Measurements from ENCODE around the gene SSR2.
"Not testable (repeated sequence)": the region's sequence is repeated elsewhere in the genome, so short reads cannot be mapped to it uniquely, and the experiment has no call there.

Gene SSR2

DNA sequence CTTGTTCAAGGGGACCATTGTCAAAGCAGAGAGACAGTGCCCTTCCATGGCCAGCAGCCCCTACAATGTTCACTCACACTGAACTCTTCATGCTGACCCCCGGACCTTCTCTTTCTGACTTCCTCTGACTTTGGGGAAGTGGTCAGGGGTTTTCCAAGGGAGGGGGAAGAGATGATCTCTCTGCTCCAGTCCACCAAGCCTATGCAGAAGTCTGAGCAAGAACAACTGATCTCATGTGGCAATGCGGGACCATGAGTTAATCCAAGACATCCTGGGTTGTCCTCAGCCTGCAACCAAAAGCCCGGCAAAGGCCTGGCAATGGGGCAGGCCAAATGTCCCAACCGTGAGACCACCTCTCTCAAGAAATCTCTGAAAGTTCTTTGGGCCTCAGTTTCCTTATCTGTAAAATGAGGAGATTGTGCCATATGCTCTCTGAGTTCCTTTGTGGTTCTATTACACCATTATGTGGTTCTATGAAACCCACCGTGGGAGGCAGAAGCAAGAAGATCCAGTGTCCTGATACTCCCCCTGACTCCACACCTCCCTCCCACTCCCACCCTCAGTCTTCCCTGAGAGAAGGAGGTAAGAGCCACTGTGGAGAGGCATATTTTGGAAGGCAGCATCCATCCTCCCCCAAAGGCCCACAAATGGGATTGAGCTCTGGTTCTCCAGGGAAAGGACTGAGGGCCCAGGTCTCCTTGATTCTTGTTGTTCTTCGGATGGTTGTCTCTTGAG, 30.6 kb downstream of the SSR2 start:
- no peak for DNase-seq

DNA sequence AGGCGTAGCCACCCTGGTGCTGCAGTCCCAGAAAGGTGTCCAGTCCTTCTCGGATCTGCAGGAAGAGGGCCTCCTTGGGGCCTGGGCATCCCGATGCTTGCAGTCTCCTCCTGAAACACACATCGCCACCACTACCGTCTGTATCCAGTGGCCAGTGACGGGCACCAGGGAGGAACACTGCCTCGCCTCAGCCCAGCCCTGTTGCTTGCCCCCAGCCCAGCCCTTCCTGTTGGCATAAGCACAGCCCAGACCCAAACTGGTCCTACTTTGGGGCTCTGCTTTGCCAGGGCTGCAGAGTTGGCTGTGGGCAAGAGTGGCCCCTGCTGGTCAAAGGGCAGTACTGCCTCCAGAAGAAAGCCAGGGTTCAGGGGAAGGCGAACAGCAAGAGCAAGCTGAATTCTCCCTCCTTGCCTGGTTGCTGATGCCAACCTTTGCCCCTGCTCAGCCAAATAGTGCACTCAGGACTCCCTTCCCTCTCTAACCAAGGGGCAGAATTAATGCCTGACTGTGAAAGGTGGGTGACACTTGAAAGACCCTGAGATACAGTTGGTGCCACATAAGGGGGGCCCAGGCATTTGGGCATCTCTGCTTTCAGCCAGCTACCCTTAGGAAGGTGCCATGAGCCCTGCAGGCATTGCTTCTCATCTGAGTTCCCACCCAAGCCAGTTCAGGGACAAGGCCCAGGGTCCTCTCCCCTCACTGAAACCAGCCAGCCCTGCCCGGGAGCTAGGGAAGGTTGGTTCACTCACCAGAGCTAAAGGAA, 31.3 kb downstream of the SSR2 start:
- peak; percentile 64 for DNase-seq

DNA sequence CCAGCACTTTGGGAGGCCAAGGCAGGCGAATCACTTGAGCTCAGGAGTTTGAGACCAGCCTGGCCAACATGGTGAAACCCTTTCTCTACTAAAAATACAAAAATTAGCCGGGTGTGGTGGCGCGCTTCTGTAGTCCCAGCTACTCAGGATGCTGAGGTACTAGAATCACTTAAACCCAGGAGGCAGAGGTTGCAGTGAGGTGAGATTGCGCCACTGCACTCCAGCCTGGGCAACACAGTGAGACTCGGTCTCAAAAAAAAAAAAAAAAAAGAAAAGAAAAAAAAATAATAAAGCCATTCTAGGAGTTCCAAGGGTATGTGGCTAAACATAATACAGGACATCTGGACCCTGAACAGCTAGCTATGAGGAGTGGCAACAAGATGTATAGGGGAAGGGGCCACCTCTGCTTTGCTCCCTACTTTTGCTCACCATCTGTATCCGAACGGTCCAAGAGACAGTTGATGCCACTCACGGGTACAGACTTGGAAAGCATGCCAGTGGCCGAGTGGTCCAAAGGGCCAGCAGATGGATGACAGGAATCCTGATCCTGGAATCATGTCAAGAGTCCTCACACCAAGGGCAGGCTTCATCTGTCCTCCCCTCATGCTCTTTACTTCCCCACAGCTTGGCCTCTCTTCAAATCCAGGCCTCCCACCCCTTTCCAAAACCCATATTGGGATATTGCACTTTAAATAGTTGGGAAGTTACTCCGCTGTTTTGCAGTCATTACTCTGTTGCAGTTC, 35.7 kb downstream of the SSR2 start:
- not testable (repeated sequence) for DNase-seq

DNA sequence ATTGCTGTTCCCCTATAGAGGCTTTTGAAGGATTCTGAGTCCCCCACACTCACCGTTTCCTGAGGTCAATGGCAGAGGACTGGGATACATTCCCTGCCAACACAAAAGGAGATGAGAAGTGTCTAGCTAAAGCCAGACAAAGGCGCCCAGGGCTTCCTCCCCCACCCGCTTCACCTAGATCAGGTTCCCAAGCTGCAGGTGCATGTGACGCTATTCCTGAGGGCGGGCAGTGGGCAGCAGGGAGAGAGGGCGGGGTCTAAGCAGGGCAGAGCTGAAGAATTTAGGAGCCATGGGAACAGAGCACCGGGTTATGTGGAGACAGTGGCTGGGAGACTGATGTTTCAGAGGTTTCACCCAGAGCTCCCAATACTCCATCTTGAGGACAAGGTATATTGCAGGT, 36.4 kb downstream of the SSR2 start:
- no peak for DNase-seq

DNA sequence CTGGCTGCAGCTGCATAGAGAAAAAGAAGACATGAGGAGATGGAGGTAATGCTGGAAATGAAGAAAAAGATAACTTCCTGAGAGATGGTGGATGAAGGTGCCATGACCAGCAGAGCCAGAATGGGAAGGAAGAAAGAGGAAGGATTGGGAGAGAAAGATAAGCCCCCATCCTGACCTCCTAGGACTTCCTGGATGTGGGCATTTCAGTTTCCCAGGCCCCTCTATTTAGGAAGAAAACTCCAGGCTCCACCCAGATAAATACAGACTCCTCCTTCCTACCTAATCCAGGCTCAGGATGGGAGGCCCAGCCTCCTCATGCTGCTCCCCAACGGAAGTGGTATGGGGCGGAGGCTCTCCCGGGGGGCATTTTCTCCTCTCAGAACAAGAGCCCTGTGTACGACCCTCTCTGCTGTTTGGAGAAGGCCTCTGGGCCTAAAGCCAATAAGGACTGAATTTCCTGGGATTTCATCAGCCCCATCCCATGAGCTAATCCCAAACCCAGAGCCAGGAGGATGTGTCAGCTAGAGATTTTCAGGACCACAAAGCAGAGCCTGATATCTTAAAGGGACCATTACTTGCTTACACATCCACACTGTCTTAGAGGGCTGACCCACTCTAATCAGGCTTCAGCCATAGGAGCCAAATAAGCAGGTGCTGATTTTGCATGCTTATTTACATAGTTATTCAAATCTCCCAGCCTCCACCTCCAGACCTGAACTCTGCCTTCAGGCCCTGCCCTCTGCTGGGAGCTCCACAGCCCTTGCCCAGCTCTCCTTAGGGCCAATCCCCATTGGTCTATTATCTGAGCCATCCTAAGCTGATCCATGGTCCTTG, 37.3 kb downstream of the SSR2 start:
- DNase-seq: no peak

DNA sequence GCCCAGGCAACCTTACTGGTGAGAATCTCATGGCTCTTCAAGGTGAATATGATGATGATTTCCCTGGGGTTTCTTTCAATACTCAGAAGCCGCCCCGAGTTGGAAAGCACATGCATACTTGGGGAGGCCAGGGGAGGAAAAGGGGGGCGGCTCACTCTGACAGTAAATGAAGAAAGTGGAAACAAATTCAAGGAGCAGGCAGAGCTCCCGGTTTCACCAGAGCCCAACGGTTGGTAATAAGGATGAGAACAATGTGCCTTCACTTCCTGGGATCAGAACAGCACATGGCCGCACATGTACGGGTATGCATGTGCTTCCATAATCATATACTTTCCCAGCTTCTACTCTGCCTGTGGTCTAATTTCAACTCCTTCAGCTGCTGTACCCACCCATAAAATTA, 38.6 kb downstream of the SSR2 start:
- DNase-seq: no peak

DNA sequence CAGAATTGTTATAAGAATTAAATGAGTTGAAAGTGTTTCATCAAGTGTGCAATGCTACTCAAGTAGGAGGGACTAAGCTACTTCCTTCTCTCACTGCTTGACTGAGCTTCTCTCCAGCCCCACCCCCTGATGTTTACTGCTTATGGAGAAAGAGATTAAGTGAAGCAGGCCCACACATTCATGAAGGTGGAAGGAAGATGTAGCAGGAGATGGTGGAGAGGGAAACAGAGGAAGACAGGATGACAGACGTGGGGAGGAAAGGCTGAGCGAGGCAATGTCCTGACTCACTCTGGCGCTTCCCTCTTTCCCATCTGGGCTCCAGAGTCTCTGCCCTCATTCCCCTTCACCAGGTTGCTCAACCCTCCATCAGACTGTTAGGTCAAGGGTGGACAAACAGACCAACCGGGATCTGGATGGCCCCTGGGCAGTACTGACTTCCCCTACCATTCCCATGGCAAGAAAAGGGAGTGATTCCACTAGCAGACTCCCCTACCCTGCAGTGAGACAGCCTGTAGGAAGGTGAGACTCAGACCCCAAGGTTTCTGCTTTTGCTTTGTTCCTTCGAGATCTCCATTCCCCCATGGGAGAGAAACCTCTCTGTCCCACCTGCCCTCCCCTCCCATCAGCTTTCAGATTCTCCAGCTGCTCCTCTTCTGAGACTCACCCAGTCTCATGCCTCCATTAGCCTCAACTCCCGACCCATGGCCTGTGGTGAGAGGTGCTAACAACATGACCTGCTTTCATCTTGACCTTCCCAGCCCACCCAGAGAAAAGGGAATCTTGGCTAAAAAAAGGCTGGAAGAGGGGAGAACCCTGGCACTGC, 39.3 kb downstream of the SSR2 start:
- peak; percentile 8 for DNase-seq

DNA sequence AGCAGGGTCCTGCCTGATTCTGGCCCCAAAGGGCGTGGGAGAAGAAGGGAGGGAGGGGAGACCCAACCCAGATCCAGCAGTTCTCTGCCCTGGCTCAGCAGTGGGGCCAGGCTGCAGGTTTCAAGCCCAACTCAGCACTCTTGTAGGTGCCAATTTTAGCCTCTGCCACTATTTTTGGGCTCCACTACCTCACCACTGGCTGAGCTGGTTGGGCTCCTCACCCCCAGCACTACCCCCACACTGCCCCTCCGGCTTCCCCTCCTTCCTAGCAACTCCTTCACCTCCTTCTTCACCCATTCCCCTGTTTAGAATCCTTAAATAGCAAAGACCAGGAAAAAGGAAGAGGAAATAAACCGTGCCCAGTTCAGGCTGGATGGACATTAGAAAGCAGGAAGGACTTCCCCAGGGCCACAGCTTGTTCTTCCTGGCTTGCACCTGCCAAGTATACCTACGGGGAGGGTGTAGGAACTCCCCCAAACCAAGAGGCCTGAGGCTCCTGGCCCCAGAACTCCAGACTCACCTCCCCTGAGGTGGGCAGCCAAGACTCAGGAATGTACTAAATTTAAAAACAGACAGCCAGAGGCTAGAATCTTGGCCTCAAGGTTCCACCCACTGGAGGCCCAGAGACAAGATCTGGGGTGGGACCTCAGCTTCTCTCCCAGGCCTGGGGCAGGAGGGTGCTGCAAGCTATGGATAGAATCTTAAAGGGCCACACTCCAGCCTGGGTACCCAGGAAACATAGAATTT, 41.0 kb downstream of the SSR2 start:
- DNase-seq: no peak

GRCh38 chr1:155978973-155979429, 41.8 kb downstream of the SSR2 start:
- no peak for DNase-seq

GRCh38 chr1:155978325-155978972, 42.3 kb downstream of the SSR2 start, which contains the start of gene ARHGEF2:
ARHGEF2 (minus strand) TSS chr1:155978547; CDS start chr1:155978427, 120 bp downstream.
- DNase-seq: peak; percentile 76

GRCh38 chr1:155977690-155978324, 42.9 kb downstream of the SSR2 start:
- peak; percentile 72 for DNase-seq

GRCh38 chr1:155976913-155977689, 43.6 kb downstream of the SSR2 start:
- no peak for DNase-seq

- DNase-seq: peak; percentile 50
Measured at GRCh38 chr1:155976062-155976912, 44.5 kb downstream of the SSR2 start.

DNA sequence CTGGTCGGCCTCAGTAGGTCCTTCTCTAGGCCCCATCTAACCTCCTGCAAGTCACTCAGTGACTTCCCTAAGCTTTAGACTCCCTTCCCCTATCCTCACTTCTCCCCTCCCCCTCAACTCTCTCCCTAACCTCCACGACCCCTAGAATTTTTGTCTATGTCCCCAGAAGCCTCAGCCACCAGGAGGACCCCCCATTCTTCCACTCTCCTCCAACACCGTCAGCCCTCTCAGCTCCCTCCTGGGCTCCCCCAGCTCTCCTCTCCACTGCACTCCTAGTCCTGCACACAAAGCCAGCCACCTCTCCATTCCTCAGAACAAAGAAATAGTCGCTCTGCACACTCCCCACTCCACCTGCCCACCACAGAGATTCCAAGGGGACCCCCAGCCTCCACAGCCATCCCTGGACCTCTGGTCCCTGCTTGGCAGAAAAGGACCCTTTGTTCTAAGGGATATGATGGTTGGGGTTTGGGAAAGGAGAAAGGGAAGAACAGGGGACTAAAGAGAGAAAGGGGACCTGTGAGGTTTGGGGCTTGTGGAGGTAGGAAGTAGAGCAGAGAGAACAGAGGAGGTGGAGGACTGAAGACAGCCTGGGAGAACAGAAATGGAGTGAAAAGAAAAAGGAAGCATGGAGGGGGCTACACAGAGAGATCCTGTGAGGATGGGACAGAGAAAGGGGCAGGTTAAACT, 45.2 kb downstream of the SSR2 start:
- no peak for DNase-seq

DNA sequence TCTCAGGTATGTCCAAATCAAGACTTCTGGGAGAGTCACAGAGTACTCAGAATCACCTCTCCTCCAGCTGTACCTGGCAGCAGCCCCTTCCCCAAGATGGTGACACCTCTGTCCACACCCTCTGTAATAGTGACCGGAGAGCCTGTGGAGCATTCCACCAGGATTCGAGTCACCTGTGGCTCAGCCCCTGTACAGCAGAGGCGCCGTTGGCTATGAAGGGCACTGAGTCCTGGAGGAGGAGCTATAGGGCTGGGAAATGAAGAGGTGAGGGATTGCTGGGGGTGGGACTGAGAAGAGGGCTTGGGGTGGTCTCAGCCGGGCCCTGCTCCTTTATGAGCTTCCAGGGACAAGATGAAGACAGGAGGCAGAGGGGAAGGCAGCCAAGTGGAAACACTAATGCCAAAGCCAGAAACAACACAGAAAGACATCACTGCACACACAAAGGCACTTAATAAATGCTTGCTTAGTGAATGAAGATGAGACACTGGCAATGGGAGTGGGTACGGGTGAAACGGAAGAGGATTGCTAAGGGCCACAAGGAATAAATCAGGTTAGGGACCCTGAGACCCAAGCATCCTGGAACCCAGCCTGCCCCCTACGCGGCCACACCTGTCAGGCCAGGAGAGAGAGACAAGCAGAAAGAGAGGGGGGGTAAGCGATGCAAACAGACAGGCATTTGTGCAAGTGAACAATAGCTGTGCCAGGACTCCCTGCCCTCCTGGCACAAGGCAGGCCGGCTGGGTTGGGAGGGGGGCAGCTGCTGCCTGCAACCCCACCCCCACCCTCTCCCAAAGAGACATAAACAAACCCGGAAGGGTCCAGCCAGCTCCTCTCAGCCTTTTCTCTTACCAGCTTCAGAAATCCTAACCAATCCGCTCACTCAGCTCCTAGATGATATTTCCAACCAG, 46.3 kb downstream of the SSR2 start:
- DNase-seq: no peak

- no peak for DNase-seq
Measured at GRCh38 chr1:155973723-155974122, 47.0 kb downstream of the SSR2 start.

Data from stimulated activated naive CD4-positive, alpha-beta T cell treated with Interleukin-2 at 50 U/mL for 16 hours (primary cell).